Calu3 (cell line): ENCODE data around the gene ACR. TPM values are rescaled to one million over a fixed set of nuclear protein-coding genes. Genes with fewer than 3 reads are reported as not detected.

Experiments used
- BruUV-seq: library from RNA; stranded (reverse); fragments of 400-500 nt; replicated peaks from 2 replicates; lab custom pipeline; 2021; lab: Mats Ljungman, UMichigan
- CTCF ChIA-PET: fragments of 300-600 bp; sonication (Branson Sonifier 250); formaldehyde crosslinking; loops from one replicate; lab custom pipeline; 2022; ENCODE audit warnings: antibody characterized with exemption; lab: Charles Lee
- DNase-seq: peaks from one replicate; pipeline ENCODE4 v3.0.0; 2022
- H3K27ac Mint-ChIP-seq: one replicate; pipeline ENCODE4 v1.8.0; 2022; ENCODE audit warnings: mixed read lengths; ENCODE audit not compliant: unreplicated experiment
- H3K27me3 Mint-ChIP-seq: one replicate; pipeline ENCODE4 v1.8.0; 2022; ENCODE audit warnings: mixed read lengths; ENCODE audit not compliant: unreplicated experiment
- H3K36me3 Mint-ChIP-seq: one replicate; pipeline ENCODE4 v1.8.0; 2022; ENCODE audit warnings: mild to moderate bottlenecking, moderate library complexity, mixed read lengths; ENCODE audit not compliant: insufficient read depth, unreplicated experiment
- H3K4me1 Mint-ChIP-seq: one replicate; pipeline ENCODE4 v1.8.0; 2022; ENCODE audit warnings: mild to moderate bottlenecking, low read depth, mixed read lengths; ENCODE audit not compliant: unreplicated experiment
- H3K4me3 Mint-ChIP-seq: one replicate; pipeline ENCODE4 v1.8.0; 2022; ENCODE audit warnings: mild to moderate bottlenecking, low read depth, moderate library complexity, mixed read lengths; ENCODE audit not compliant: unreplicated experiment
- H3K9me3 Mint-ChIP-seq: one replicate; pipeline ENCODE4 v1.8.0; 2022; ENCODE audit warnings: low read depth, mixed read lengths; ENCODE audit not compliant: unreplicated experiment
- CTCF ChIP-seq: fragments of 200-600 bp; IDR thresholded peaks from one replicate; pipeline ENCODE4 v1.8.0; 2022; ENCODE audit warnings: antibody characterized with exemption; ENCODE audit not compliant: unreplicated experiment
- intact Hi-C: fragments of 100-400 bp; cut with micrococcal nuclease; formaldehyde crosslinking; loops from one replicate; pipeline ENCODE4 v1.10.0; 2022; ENCODE audit not compliant: unreplicated experiment
- total RNA-seq: library from RNA; stranded (reverse); gene quantifications from 2 replicates; pipeline ENCODE4 v1.2.3, GENCODE V29; 2022

Gene ACR
- total RNA-seq, 1 experiment from 2014 or later: not detected

DNA sequence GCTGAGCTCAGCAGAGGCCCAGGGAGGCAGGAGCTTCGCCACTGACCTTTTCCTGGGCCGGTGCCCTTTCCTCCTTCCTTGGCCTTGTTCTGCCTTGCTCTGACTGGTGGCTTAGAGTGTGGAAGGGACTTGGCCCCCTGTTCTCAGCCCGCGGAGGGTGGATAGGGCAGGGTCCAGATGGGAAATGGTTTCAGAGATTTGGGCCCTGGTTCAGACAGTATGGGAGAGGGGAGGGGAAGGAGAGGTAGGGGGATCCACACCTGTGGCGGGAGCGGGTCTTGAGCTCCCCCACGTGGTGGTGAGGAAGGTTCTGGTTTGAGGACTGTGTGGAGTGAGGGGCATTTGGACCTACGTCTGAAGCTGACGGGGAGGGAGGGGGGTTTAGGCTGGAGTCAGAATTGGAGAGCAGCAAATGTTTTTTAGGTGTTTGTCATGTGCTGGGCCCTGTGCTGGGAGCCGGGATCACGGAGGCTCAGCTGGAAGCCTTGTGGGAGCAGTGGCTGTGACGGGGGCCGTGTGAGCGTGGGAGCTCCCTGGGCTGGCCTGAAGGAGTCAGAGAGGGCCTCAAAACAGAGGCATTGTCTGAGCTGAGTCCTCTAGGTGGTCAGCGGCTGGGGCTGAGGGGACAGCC lies 38.1 kb upstream of the ACR start:
- no peak overlapping the region for H3K27ac Mint-ChIP-seq
- no peak overlapping the region for H3K4me3 Mint-ChIP-seq
- H3K36me3 Mint-ChIP-seq: no peaks in the 10 kb centered on the region
- no peaks in the 10 kb centered on the region for H3K4me1 Mint-ChIP-seq
- peaks cover 61% of the 10 kb centered on the region for H3K27me3 Mint-ChIP-seq
- CTCF ChIA-PET: interaction anchor here (0.6 to 0.8 kb wide), 2 partner anchors 38 to 72 kb away, joined by 4 to 5 read pairs; partner anchors contain the start of gene ARSA
- no peak for TF ChIP-seq CTCF
- no TSS peak for BruUV-seq
- no peak for DNase-seq
- H3K9me3 Mint-ChIP-seq: no peaks in the 10 kb centered on the region
- intact Hi-C loops: no loop called here

DNA sequence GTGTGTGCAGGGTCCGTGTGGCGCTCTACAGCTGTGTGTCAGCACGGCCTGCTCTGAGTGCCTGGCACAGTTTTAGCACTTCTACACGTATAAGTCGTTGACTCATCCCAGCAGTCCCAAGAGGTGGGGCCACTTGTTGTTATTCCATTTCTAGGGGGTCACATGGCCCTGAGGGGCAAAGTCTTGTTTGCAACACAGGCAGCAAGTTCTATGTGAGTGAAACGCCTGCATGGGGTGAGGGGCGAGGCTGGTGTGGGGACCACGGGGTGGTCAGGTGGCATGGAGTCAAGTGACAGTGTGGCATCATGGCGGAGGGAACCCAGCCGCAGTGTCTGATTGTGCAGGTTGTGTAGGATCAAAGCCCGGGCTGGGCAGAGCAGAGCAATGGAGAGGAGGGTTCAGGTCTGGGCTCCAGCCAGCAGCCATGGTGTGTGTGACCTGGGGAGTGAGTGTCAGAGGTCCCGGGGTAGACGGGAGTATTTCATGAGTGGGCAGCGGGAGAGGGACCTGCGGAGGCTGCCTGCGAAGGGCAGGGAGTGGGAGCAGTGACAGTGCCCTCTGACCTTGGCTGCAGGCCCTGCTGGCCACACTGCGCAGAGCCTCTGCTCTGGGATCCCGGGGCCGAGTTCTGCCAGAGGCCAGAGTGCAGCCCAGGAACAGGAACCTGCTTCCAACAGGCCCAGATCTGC lies 37.5 kb upstream of the ACR start:
- Mint-ChIP-seq H3K27ac (no peak overlapping the region), H3K27me3 (peaks cover 54% of the 10 kb centered on the region), H3K4me1 (no peaks in the 10 kb centered on the region), H3K9me3 (no peaks in the 10 kb centered on the region), H3K4me3 (no peak overlapping the region), H3K36me3 (no peaks in the 10 kb centered on the region)
- DNase-seq: no peak
- CTCF ChIA-PET: interaction anchor here (0.6 to 0.8 kb wide), 2 partner anchors 38 to 73 kb away, joined by 4 to 5 read pairs; partner anchors contain the start of gene ARSA
- no peak for TF ChIP-seq CTCF
- intact Hi-C loops: no loop called here
- BruUV-seq: no TSS peak

DNA sequence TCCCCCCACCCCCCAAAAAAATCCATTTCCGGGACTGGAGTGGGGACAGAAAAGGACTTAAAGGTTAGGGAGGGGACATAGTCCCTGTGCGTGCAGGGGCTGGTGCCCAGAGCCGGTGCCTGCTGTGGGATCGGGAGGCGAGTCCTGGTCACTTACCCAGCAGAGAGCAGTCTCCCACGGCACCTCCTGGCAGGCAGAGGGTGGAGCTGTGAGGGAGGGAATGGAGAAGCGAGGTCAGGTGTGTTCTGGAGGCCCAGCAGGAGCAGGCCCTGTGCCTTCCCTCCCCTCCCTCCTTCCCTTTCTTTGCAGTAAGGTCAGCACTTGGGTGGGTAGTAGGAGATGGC lies 37.0 kb upstream of the ACR start:
- Mint-ChIP-seq H3K36me3 (no peaks in the 10 kb centered on the region), H3K27me3 (peaks cover 49% of the 10 kb centered on the region), H3K27ac (no peak overlapping the region), H3K4me1 (no peaks in the 10 kb centered on the region), H3K4me3 (no peak overlapping the region), H3K9me3 (no peaks in the 10 kb centered on the region)
- no peak for TF ChIP-seq CTCF
- intact Hi-C loops: no loop called here
- no TSS peak for BruUV-seq
- no peak for DNase-seq
- CTCF ChIA-PET: no interaction called here

- Mint-ChIP-seq H3K27me3 (peaks cover 44% of the 10 kb centered on the region), H3K27ac (no peak overlapping the region), H3K4me1 (no peaks in the 10 kb centered on the region), H3K36me3 (no peaks in the 10 kb centered on the region), H3K4me3 (no peak overlapping the region), H3K9me3 (no peaks in the 10 kb centered on the region)
- CTCF ChIA-PET: no interaction called here
- no peak for TF ChIP-seq CTCF
- BruUV-seq: no TSS peak
- intact Hi-C loops: no loop called here
- DNase-seq: no peak
Observed at GRCh38 chr22:50701428-50702154, 36.4 kb upstream of the ACR start.
